IMR-90 (cell line): ENCODE results near the gene RSU1.

Experiments
- CEBPB ChIP-seq: IDR thresholded peaks from 2 replicates; pipeline ENCODE4 v1.6.1; 2012; ENCODE audit warnings: low read depth, low read length, improper control_type of control experiment
- CHD1 ChIP-seq: IDR thresholded peaks from 2 replicates; pipeline ENCODE4 v1.6.1; 2012; ENCODE audit warnings: low read depth, low read length, improper control_type of control experiment
- CTCF ChIP-seq: conservative IDR thresholded peaks from 2 replicates; pipeline ENCODE4 v1.5.1; 2012; ENCODE audit warnings: mild to moderate bottlenecking, low read depth, low read length, improper control_type of control experiment
- MAFK ChIP-seq: IDR thresholded peaks from 2 replicates; pipeline ENCODE4 v1.6.1; 2012; ENCODE audit warnings: low read depth, low read length, improper control_type of control experiment
- MAZ ChIP-seq: IDR thresholded peaks from 2 replicates; pipeline ENCODE4 v1.6.1; 2012; ENCODE audit warnings: low read depth, mild to moderate bottlenecking, low read length, improper control_type of control experiment, moderate library complexity, borderline replicate concordance
- NFE2L2 ChIP-seq: fragments of 150-350 bp; IDR thresholded peaks from 2 replicates; pipeline ENCODE4 v1.6.1; 2016; ENCODE audit warnings: low read depth, mild to moderate bottlenecking, low read length
- POLR2A ChIP-seq: IDR thresholded peaks from 2 replicates; pipeline ENCODE4 v1.6.1; 2012; ENCODE audit warnings: mild to moderate bottlenecking, low read depth, low read length
- RAD21 ChIP-seq: IDR thresholded peaks from 2 replicates; pipeline ENCODE4 v1.6.1; 2012; ENCODE audit warnings: low read length, improper control_type of control experiment
- RFX5 ChIP-seq: IDR thresholded peaks from 2 replicates; pipeline ENCODE4 v1.8.0; 2012; ENCODE audit warnings: low read depth, mild to moderate bottlenecking, low read length, moderate library complexity
- USF2 ChIP-seq: fragments of 150-350 bp; IDR thresholded peaks from 2 replicates; pipeline ENCODE4 v1.6.1; 2017; ENCODE audit warnings: mild to moderate bottlenecking, antibody characterized with exemption, low read length, low read depth

GRCh38 chr10:16585103-16585502 lies 232.1 kb downstream of the RSU1 start:
- TF ChIP-seq POLR2A = no peak
- TF ChIP-seq CTCF = no peak
- TF ChIP-seq RAD21 = no peak
- TF ChIP-seq CEBPB = peak; percentile 36; the same call in 1 of the 2 replicates
- no peak for TF ChIP-seq NFE2L2
- TF ChIP-seq MAFK = no peak
- TF ChIP-seq MAZ = no peak
- TF ChIP-seq CHD1 = no peak
- no peak for TF ChIP-seq RFX5
- TF ChIP-seq USF2 = no peak
